ENCODE results near the gene SCNN1A. TPM values are rescaled to one million over a fixed set of nuclear protein-coding genes. Genes with fewer than 3 reads are reported as not detected.

Gene SCNN1A
- total RNA-seq, 1 experiment from 2014 or later, result 111 TPM

- H3K4me2 ChIP-seq (ENCODE audit: insufficient read depth, insufficient read length, low read length), result no peak overlapping the region
- H3K36me3 Mint-ChIP-seq (ENCODE audit: insufficient read depth in 1 of 3, low read depth in 3 of 3), result peaks cover 20 to 42% (median 42%) of the 10 kb centered on the region in 3 experiments
- no peak overlapping the region for H3K23ac ChIP-seq (ENCODE audit: insufficient read length, low read depth, low read length)
- H4K20me1 ChIP-seq (ENCODE audit: control insufficient read depth, insufficient read depth, insufficient read length), result no peaks in the 10 kb centered on the region
- H3T11ph ChIP-seq (ENCODE audit: low read length), result no peak overlapping the region
- TF ChIP-seq CTCF (conservative IDR thresholded peaks at IDR 0.05), result no peak
- no peak overlapping the region for H3K4ac ChIP-seq (ENCODE audit: low read depth, low read length)
- no peaks in the 10 kb centered on the region; the same call in 1 of the 2 replicates for H3K27me3 Mint-ChIP-seq (ENCODE audit: low read depth)
- H3K23me2 ChIP-seq (ENCODE audit: insufficient read length, low read depth, low read length, poor library complexity, severe bottlenecking), result no peaks in the 10 kb centered on the region
- H3K9me3 Mint-ChIP-seq, result no peaks in the 10 kb centered on the region
- H3K27ac Mint-ChIP-seq, result peak overlapping the region in 2 of 3 experiments; percentile 94 to 98; a peak in 4 of 7 replicates
- H3K56ac ChIP-seq (ENCODE audit: insufficient read length, low read depth, low read length), result no peak overlapping the region
- no peak overlapping the region for H2AFZ ChIP-seq (ENCODE audit: low read length)
- peaks cover 17% of the 10 kb centered on the region; the same call in 1 of the 2 replicates for H3K4me1 ChIP-seq (ENCODE audit: insufficient read depth, low read length)
- H4K5ac ChIP-seq (ENCODE audit: insufficient read length, low read depth, low read length), result no peak overlapping the region
- H3K4me3 Mint-ChIP-seq, result peak overlapping the region; percentile 1 to 43; a peak in 2 of 5 replicates
- no peak overlapping the region for H2BK12ac ChIP-seq (ENCODE audit: insufficient read length, low read depth, low read length)
- H2BK15ac ChIP-seq (ENCODE audit: low read depth, low read length), result no peak overlapping the region
- H3K18ac ChIP-seq (ENCODE audit: insufficient read length, low read depth, low read length), result no peak overlapping the region
- no peak for DNase-seq
- no peaks in the 10 kb centered on the region for H3K79me1 ChIP-seq (ENCODE audit: insufficient read depth, low read depth, low read length, poor library complexity, severe bottlenecking)
- no peak overlapping the region for H4K91ac ChIP-seq (ENCODE audit: insufficient read length, low read depth, low read length)
- H2BK5ac ChIP-seq (ENCODE audit: insufficient read length, low read length), result no peak overlapping the region
- H3K27ac ChIP-seq (ENCODE audit: insufficient read length, low read depth, low read length), result peak overlapping the region; percentile 30
- H2BK120ac ChIP-seq (ENCODE audit: low read depth, low read length, poor library complexity, severe bottlenecking), result no peak overlapping the region
- no peaks in the 10 kb centered on the region for H3K79me2 ChIP-seq (ENCODE audit: insufficient read depth, low read length)
- H3K27me3 ChIP-seq (ENCODE audit: insufficient read depth, low read length), result no peaks in the 10 kb centered on the region
- WGBS (ENCODE audit: extremely low coverage, insufficient read length, low lambda C conversion rate), result no CpG with 5 or more reads among the region's 6 CpGs
- no peak overlapping the region for H3K14ac ChIP-seq (ENCODE audit: insufficient read depth, low read length)
- no peaks in the 10 kb centered on the region for H3K9me3 ChIP-seq (ENCODE audit: control insufficient read depth, low read depth, low read length)
- H2BK20ac ChIP-seq (ENCODE audit: low read depth, low read length, poor library complexity, severe bottlenecking), result no peak overlapping the region
- no peak overlapping the region for H3K9ac ChIP-seq (ENCODE audit: extremely low read depth, insufficient read length, low read length)
- H4K8ac ChIP-seq (replicated peaks; ENCODE audit: insufficient read length, low read depth, low read length), result no peak overlapping the region
- H2AK5ac ChIP-seq (ENCODE audit: insufficient read length, low read length), result no peak overlapping the region
- peaks cover 64 to 68% of the 10 kb centered on the region in 2 experiments for H3K4me1 Mint-ChIP-seq
Measured at GRCh38 chr12:6321905-6322304, 53.5 kb downstream of the SCNN1A start.

Measured in H9 (cell line).